Suppressor macrophage (primary cell): ENCODE results near the gene SCRG1.
A peak's percentile ranks its signal among the peaks of the same experiment; 100 is the strongest.

ENCODE experiments used
- DNase-seq, 4 experiments: peaks; one replicate each; pipeline ENCODE4 v3.0.0-alpha.2; 2020 to 2022

Gene SCRG1

DNA sequence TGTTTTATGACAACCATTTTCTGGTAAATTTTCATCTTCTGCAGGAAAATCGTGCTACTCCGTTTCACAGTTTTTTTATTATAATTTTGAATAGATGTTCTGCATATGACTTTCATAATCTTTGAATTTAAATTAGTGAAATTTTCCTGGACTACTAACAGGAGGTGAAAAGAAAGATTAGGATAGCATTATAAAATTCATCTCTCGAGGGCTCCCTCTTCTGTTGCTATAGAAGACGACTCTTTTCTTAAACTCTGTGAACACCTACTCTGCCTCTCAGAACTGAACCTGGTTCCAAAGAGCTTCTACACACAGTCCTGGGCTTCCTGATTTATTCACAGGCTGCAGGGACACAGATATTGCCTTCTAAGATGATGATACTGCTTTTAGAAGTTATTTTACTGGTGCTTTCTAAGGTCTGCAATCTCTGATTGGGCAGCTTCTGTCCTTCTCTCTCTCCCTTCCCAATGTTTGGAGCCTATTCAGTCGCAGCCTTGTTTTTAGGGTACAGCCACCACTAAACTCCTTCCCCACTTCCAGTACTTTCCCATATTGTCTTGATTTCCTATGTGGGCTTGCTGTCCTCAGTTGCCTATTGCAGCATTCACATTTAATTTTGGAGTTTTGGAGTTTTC, 38.2 kb downstream of the SCRG1 start:
- DNase-seq: peak in 3 of 4 experiments; percentile 6 to 35 (median 20)

DNA sequence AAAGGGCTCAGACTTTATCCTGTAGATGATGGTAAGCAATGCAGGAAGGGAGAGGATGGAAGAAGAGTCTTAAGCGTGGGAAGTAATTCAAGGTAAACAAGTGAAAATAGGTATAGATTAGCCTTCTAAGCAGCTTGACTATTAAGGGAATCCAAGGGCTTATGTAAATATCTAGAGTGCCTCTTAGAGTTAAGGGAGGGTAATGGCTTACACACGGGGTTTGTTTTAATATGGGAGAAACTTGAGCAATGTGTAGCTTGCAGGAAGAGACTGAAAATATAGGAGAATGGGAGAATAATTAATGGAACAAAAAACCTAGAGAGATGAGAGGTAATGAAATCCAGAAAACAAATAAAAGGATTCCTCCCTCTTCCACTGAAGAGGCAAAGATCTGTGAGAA, 41.0 kb downstream of the SCRG1 start:
- no peak for DNase-seq

DNA sequence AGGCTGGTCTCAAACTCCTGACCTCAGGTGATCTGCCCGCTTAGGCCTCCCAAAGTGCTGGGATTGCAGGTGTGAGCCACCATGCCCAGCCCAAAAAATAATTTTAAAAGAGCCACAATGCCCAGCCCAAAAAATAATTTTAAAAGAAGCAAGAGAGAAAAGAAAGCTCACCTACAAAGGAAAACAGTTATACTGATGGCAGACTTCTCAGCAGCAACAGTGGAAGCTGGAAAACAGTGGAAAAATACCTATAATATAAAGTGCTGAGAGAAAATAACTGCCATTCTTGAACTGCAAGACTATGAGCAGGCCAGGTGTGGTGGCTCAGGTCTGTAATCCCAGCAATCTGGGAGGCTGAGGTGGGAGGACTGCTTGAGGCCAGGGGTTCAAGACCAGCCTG, 51.4 kb downstream of the SCRG1 start:
- no peak for DNase-seq

DNA sequence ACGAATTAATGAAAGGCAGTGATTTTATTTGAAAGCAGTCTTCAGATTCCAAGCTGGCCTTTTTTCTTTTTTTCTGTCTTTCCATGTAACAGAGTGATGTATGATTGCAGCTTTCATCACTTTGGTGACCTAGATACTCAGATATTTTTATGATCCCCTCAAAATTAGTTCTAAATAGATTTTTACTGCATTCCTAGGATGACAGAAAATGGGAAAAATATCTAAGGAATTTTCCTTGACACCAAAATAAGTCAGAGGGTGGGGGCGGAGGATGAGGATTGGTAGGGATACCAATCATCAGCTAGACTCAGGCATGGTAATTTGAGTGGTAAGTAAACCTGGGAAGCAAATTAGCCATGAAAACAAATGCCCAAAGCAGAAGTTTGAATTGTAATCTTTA, 52.8 kb downstream of the SCRG1 start:
- DNase-seq: no peak

DNA sequence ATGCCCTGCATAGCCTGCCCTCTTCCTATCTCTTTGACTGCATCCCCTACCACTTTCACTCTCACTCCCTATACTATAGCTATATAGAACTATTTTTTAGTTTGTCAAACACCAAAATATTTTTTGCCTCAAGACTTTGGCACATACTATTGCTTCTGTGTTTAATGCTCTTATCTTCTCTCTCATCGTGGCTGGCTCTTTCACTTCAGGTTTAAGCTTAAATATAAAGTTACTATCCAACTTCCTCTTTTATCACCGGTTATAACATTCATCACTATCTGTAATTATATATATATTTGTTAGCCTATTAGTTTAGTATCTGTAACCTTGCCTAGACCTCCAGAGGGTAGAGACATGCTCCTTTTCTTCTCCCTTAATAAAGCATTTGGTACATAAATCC, 53.3 kb downstream of the SCRG1 start:
- no peak for DNase-seq

DNA sequence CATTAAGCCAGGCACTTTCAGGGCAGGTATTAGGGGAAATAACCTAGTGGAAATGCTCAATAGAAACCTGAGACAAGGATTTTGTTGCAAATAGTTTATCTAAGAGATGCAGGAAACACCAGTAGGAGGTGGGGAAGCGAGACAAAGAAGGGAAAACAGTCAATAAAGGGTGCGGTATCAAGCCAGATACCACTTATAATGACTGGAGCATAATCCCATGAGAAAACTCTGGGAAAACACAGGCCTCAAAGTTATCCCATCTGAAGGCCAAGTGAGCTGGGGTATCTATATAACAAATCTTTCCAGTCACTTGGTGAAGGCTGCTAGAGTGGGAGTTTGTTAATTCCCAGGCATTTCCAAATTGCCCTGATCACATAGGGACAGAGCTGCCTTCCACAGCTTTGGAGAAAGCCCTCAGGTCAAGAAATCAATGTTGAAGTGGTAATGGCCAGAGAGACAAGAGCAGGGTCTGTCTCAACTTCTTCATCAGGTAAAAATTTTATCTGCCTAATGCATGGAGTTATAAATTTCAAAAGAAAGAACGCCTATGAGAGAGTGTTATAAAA, 55.0 kb downstream of the SCRG1 start:
- DNase-seq: no peak

DNA sequence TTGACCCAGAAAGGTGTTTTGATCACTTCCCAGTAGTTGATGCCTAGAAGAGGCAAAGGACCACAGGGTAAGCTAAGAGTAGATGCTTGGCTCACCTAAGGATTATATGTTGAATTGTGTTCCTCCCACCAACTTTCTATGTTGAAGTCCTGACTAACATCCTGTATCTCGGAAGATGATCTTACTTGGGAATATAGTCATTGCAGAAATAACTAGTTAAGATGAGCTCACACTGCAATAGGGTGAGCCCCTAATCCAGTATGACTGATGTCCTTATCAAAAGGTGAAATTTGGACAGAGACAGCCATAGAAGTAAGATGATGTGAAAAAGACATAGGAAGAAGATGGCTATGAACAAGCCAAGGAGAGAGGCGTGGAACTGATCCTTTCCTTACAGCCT, 61.5 kb downstream of the SCRG1 start:
- no peak for DNase-seq

DNA sequence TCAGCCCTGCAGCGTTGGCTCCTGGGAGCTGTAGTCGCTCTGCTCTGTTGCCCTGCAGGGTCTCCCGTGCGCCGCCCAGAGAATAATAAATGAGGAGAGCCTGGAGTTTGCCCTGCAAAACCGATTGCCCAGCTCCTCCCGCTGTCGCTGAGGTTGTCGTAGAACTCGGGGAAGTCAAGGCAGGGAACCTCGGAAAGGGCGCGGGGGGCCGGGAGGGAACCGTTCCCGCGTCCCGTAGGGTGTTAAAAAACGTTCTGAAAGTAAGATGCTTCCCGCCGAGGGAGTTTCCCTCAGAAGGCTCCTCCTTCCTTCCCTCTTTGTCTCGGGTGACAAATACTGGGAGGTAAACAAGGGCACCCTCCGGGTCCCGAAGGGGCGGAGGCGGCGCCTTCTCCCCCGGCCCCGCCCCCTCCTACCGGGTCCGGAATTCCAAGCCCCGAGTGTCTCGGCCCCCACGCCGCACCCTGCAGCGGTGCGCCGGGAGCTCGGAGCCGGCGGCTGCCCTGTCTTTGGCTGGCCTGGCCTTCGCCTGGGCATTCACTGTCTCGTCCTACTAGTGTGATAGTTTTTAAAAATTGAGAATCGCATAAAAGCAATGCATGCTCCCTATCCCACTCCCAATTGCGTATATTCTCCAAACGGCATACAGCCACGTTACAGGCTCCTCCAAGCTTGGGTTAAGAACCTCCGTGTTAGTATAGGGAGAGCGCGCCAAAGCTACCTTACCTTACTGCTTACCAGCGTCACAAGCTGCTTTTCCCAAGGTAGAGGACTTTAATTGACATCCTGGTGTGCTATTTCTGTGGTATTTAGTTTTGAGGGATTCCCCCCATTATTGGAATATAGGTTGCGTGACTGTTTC, 63.8 kb downstream of the SCRG1 start:
- DNase-seq: peak; percentile 68 to 82 (median 76)
